Esophagus muscularis mucosa (tissue), 4 donors: ENCODE results near the gene SETDB2. TPM values are rescaled to one million over a fixed set of nuclear protein-coding genes. Genes with fewer than 3 reads are reported as not detected.
A peak's percentile ranks its signal among the peaks of the same experiment; 100 is the strongest.

ENCODE experiments used
- DNase-seq: peaks from one replicate; pipeline ENCODE4 v3.0.0-alpha.2; 2017; ENCODE audit errors: extremely low spot score
- H3K27ac ChIP-seq, 4 donors: fragments of 200-600 bp; sonication (generic); replicated peaks in 1 of 4; 1 replicate in 3 of 4; 2 replicates in 1 of 4; pipeline ENCODE4 v1.5.1; 2016 to 2019; ENCODE audit warnings: mild to moderate bottlenecking in 1 of 4
- H3K27me3 ChIP-seq, 4 donors: fragments of 200-600 bp; sonication (generic); one replicate each; pipeline versions ENCODE4 v1.5.1 to v1.6.0; 2016 to 2019
- H3K36me3 ChIP-seq, 4 donors: fragments of 200-600 bp; sonication (generic); one replicate each; pipeline ENCODE4 v1.5.1; 2016 to 2019
- H3K4me1 ChIP-seq, 4 donors: fragments of 200-600 bp; sonication (generic); one replicate each; pipeline ENCODE4 v1.5.1; 2016 to 2019
- H3K4me3 ChIP-seq, 4 donors: fragments of 200-600 bp; sonication (generic); 1 replicate in 2 of 4; 2 replicates in 2 of 4; pipeline ENCODE4 v1.5.1; 2016 to 2019; ENCODE audit warnings: mild to moderate bottlenecking in 4 of 4, moderate library complexity in 1 of 4
- H3K9me3 ChIP-seq, 4 donors: fragments of 200-600 bp; sonication (generic); 1 replicate in 3 of 4; 2 replicates in 1 of 4; pipeline ENCODE4 v1.5.1; 2016 to 2019
- CTCF ChIP-seq, 3 experiments: fragments of 200-600 bp in 2 of 3; fragments of 450-650 bp in 1 of 3; sonication (generic) in 2 of 3; IDR thresholded peaks; one replicate each; pipeline ENCODE4 v1.5.1; 2017 to 2019; ENCODE audit warnings: antibody characterized with exemption in 3 of 3, mild to moderate bottlenecking in 2 of 3, moderate library complexity in 1 of 3
- EP300 ChIP-seq: sonication (generic); formaldehyde crosslinking; IDR thresholded peaks from one replicate; pipeline ENCODE4 v1.6.1; 2017; ENCODE audit warnings: antibody characterized with exemption
- POLR2A ChIP-seq: fragments of 450-650 bp; IDR thresholded peaks from one replicate; pipeline ENCODE4 v1.6.1; 2017; ENCODE audit warnings: antibody characterized with exemption, moderate library complexity, mild to moderate bottlenecking, low read depth
- POLR2AphosphoS5 ChIP-seq, 2 donors: sonication (generic); formaldehyde crosslinking; IDR thresholded peaks; one replicate each; pipeline ENCODE4 v1.6.1; 2017; ENCODE audit warnings: antibody characterized with exemption in 2 of 2
- WGBS: methylation state at CpG from one replicate; pipeline ENCODE4 v1.1.5; 2018; 5-methylcytosine and 5-hydroxymethylcytosine counted together
- intact Hi-C: fragments of 100-400 bp; cut with DNase I; formaldehyde crosslinking; loops from one replicate; pipeline ENCODE4 v1.15.1; 2023
- total RNA-seq, 4 donors: library from RNA; depleted of rRNA; stranded (reverse); fragments of >200 nt; gene quantifications; one replicate each; pipeline versions ENCODE4 v1.1.0 to v1.2.1, GENCODE V29; 2016

Gene SETDB2
- total RNA-seq, 4 donors from 2014 or later: 8.4 to 13.3 (median 9.3) TPM

GRCh38 chr13:49421391-49421790 lies 22.7 kb upstream of the SETDB2 start:
- Histone ChIP-seq H3K36me3 (peaks cover 0 to 11% (median 0%) of the 10 kb centered on the region in 4 donors), H3K27me3 (no peaks in the 10 kb centered on the region), H3K4me1 (no peaks in the 10 kb centered on the region), H3K27ac (no peak overlapping the region), H3K4me3 (no peak overlapping the region), H3K9me3 (no peaks in the 10 kb centered on the region)
- 89% methylated on average over 3 of the region's 3 CpGs for WGBS
- DNase-seq: no peak
- intact Hi-C loops: no loop called here
- no peak for TF ChIP-seq POLR2A
- no peak for TF ChIP-seq POLR2AphosphoS5 (IDR thresholded peaks at IDR 0.05)

GRCh38 chr13:49424011-49424560 lies 20.0 kb upstream of the SETDB2 start:
- H3K27me3 ChIP-seq: no peaks in the 10 kb centered on the region
- no peak overlapping the region for H3K27ac ChIP-seq
- H3K4me3 ChIP-seq: no peak overlapping the region
- 80% methylated on average over 7 of the region's 7 CpGs for WGBS
- TF ChIP-seq EP300: no peak
- TF ChIP-seq POLR2A: no peak
- TF ChIP-seq CTCF (IDR thresholded peaks at IDR 0.05): no peak
- no peak for TF ChIP-seq POLR2AphosphoS5 (IDR thresholded peaks at IDR 0.05)
- intact Hi-C loops: no loop called here
- no peak for DNase-seq
- H3K9me3 ChIP-seq: no peaks in the 10 kb centered on the region
- peaks cover 0 to 25% (median 8%) of the 10 kb centered on the region in 4 donors for H3K36me3 ChIP-seq
- H3K4me1 ChIP-seq: no peaks in the 10 kb centered on the region

GRCh38 chr13:49428041-49428763 lies 15.9 kb upstream of the SETDB2 start:
- no peak for DNase-seq
- Histone ChIP-seq H3K27me3 (no peaks in the 10 kb centered on the region), H3K4me1 (no peaks in the 10 kb centered on the region), H3K9me3 (no peaks in the 10 kb centered on the region), H3K27ac (no peak overlapping the region), H3K36me3 (peaks cover 0 to 52% (median 20%) of the 10 kb centered on the region in 4 donors), H3K4me3 (no peak overlapping the region)
- no peak for TF ChIP-seq POLR2AphosphoS5 (IDR thresholded peaks at IDR 0.05)
- no peak for TF ChIP-seq EP300
- intact Hi-C loops: no loop called here
- 92% methylated on average over 2 of the region's 2 CpGs for WGBS

- Histone ChIP-seq H3K27me3 (no peaks in the 10 kb centered on the region), H3K4me1 (no peaks in the 10 kb centered on the region), H3K27ac (no peak overlapping the region), H3K9me3 (no peaks in the 10 kb centered on the region), H3K36me3 (peaks cover 0 to 52% (median 22%) of the 10 kb centered on the region in 4 donors), H3K4me3 (no peak overlapping the region)
- TF ChIP-seq EP300 (no peak), POLR2A (no peak), CTCF (IDR thresholded peaks at IDR 0.05) (no peak), POLR2AphosphoS5 (IDR thresholded peaks at IDR 0.05) (no peak)
- DNase-seq: no peak
- intact Hi-C loops: no loop called here
- WGBS: 88% methylated on average over 1 of the region's 1 CpG
Measured at GRCh38 chr13:49429121-49429520, 15.0 kb upstream of the SETDB2 start.

- Histone ChIP-seq H3K4me1 (peaks cover 0 to 12% (median 3%) of the 10 kb centered on the region in 4 donors), H3K9me3 (no peaks in the 10 kb centered on the region), H3K4me3 (no peak overlapping the region), H3K27me3 (no peaks in the 10 kb centered on the region), H3K36me3 (peaks cover 0 to 30% (median 14%) of the 10 kb centered on the region in 4 donors), H3K27ac (peak overlapping the region; percentile 8 to 54 (median 22))
- WGBS: 10% methylated on average over 1 of the region's 1 CpG
- DNase-seq: no peak
- intact Hi-C loops: loop anchor here (5.0 kb wide), 1 partner anchor 39 kb away; no protein-coding TSS in a partner anchor
- TF ChIP-seq EP300 (no peak), POLR2AphosphoS5 (IDR thresholded peaks at IDR 0.05) (no peak), CTCF (IDR thresholded peaks at IDR 0.05) (no peak), POLR2A (no peak)
Measured at GRCh38 chr13:49435992-49436391, 8.1 kb upstream of the SETDB2 start.
